Measurements from ENCODE around the gene PROK2.

The PROK2 gene

GRCh38 chr3:71784914-71785531, at the start of gene PROK2:
Gene PROK2, minus strand, starts transcription at chr3:71785148. Its CDS starts 96 bp downstream, at chr3:71785052.
- no peak for DNase-seq (ENCODE audit: low spot score)

GRCh38 chr3:71831599-71831998, 46.7 kb upstream of the PROK2 start:
- DNase-seq (ENCODE audit: low spot score) = no peak

GRCh38 chr3:71825551-71826283, 40.8 kb upstream of the PROK2 start:
- no peak for DNase-seq (ENCODE audit: low spot score)

GRCh38 chr3:71821116-71821515, 36.2 kb upstream of the PROK2 start:
- DNase-seq (ENCODE audit: low spot score) = no peak

- DNase-seq (ENCODE audit: low spot score) = no peak
These were observed 32.3 kb upstream of the PROK2 start for GRCh38 chr3:71817262-71817661.

GRCh38 chr3:71816767-71817156, 31.8 kb upstream of the PROK2 start:
- no peak for DNase-seq (ENCODE audit: low spot score)

- DNase-seq (ENCODE audit: low spot score) = no peak
These were observed 30.6 kb upstream of the PROK2 start for GRCh38 chr3:71815340-71816067.

- no peak for DNase-seq (ENCODE audit: low spot score)
These were observed 28.8 kb upstream of the PROK2 start for GRCh38 chr3:71813704-71814103.

- no peak for DNase-seq (ENCODE audit: low spot score)
These were observed 28.1 kb upstream of the PROK2 start for GRCh38 chr3:71813073-71813472.

- no peak for DNase-seq (ENCODE audit: low spot score)
These were observed 25.1 kb upstream of the PROK2 start for GRCh38 chr3:71810056-71810455.

- no peak for DNase-seq (ENCODE audit: low spot score)
These were observed 24.5 kb upstream of the PROK2 start for GRCh38 chr3:71809321-71810026.

GRCh38 chr3:71806736-71807135, 21.8 kb upstream of the PROK2 start:
- no peak for DNase-seq (ENCODE audit: low spot score)

- no peak for DNase-seq (ENCODE audit: low spot score)
These were observed 20.7 kb upstream of the PROK2 start for GRCh38 chr3:71805691-71806090.

- DNase-seq (ENCODE audit: low spot score) = no peak
These were observed 20.3 kb upstream of the PROK2 start for GRCh38 chr3:71805199-71805598.

- no peak for DNase-seq (ENCODE audit: low spot score)
These were observed 18.3 kb upstream of the PROK2 start for GRCh38 chr3:71803248-71803647.

- no peak for DNase-seq (ENCODE audit: low spot score)
These were observed 17.0 kb upstream of the PROK2 start for GRCh38 chr3:71801986-71802385.

- no peak for DNase-seq (ENCODE audit: low spot score)
These were observed 15.1 kb upstream of the PROK2 start for GRCh38 chr3:71800023-71800422.

GRCh38 chr3:71797455-71797854, 12.5 kb upstream of the PROK2 start:
- no peak for DNase-seq (ENCODE audit: low spot score)

GRCh38 chr3:71796290-71796689, 11.3 kb upstream of the PROK2 start:
- DNase-seq (ENCODE audit: low spot score) = no peak

GRCh38 chr3:71791634-71792033, 6.7 kb upstream of the PROK2 start:
- DNase-seq (ENCODE audit: low spot score) = no peak

GRCh38 chr3:71789922-71790321, 5.0 kb upstream of the PROK2 start:
- no peak for DNase-seq (ENCODE audit: low spot score)

- DNase-seq (ENCODE audit: low spot score) = no peak
These were observed 3.0 kb upstream of the PROK2 start for GRCh38 chr3:71787851-71788405.

Measured in CD4-positive, alpha-beta T cell treated with Interleukin-2 at 100 ng/mL for 4 hours (primary cell).